ENCODE data around the gene FOSB. TPM values are rescaled to one million over a fixed set of nuclear protein-coding genes. Genes with fewer than 3 reads are reported as not detected.

The FOSB gene
- total and polyA plus RNA-seq, 9 of the 15 experiments (the other 6 are each of a cell fraction or from before 2014, with no cell fraction given) = 0.11 to 2.7 (median 0.73) TPM

DNA sequence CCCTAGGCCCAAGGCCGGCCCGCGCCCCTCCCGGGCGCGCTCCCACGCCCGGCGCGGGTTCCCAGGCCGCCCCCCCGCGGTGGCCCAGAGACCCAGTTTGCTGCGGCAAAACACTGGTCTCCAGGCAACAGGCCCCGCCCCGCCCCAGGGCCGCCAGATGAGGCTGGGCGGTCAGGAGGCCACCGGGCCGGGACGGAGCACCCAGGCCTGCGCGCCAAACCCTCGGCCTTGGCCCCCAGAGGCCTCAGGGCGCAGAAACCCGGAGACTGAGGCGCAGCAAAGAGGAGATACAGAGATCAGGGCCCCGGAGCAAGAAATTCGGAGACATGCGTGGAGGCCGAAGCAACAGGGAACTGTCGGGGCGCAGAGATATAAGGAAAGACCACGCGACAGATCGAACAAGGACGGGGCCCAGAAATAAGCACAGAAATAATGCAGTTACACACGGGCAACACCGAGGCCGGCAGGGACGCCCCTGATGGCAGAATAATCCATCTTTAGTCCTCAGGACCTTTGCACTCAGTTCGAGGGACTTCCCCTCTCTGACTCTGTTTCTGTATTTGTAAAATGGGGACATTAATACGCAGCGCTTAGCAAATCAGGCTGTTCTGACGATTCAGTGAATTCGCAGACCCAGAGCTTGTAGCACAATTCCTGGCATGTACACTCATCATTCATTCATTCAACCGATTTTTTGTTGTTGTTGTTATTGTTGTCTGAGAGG lies 23.3 kb upstream of the FOSB start (continued):
- TF ChIP-seq, protein P1, sequence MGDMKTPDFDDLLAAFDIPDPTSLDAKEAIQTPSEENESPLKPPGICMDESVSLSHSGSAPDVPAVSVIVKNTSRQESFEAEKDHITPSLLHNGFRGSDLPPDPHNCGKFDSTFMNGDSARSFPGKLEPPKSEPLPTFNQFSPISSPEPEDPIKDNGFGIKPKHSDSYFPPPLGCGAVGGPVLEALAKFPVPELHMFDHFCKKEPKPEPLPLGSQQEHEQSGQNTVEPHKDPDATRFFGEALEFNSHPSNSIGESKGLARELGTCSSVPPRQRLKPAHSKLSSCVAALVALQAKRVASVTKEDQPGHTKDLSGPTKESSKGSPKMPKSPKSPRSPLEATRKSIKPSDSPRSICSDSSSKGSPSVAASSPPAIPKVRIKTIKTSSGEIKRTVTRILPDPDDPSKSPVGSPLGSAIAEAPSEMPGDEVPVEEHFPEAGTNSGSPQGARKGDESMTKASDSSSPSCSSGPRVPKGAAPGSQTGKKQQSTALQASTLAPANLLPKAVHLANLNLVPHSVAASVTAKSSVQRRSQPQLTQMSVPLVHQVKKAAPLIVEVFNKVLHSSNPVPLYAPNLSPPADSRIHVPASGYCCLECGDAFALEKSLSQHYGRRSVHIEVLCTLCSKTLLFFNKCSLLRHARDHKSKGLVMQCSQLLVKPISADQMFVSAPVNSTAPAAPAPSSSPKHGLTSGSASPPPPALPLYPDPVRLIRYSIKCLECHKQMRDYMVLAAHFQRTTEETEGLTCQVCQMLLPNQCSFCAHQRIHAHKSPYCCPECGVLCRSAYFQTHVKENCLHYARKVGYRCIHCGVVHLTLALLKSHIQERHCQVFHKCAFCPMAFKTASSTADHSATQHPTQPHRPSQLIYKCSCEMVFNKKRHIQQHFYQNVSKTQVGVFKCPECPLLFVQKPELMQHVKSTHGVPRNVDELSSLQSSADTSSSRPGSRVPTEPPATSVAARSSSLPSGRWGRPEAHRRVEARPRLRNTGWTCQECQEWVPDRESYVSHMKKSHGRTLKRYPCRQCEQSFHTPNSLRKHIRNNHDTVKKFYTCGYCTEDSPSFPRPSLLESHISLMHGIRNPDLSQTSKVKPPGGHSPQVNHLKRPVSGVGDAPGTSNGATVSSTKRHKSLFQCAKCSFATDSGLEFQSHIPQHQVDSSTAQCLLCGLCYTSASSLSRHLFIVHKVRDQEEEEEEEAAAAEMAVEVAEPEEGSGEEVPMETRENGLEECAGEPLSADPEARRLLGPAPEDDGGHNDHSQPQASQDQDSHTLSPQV (IDR thresholded peaks at IDR 0.05) = peak; percentile 88
- TF ChIP-seq POLR2AphosphoS5 (IDR thresholded peaks at IDR 0.05; ENCODE audit: control insufficient read depth, insufficient read depth, low read depth, low read length) (peak; percentile 50; the same call in 1 of the 2 replicates), RNF2 (IDR thresholded peaks at IDR 0.05) (peak; percentile 45), MTA3 (IDR thresholded peaks at IDR 0.05; ENCODE audit: borderline replicate concordance) (0 out of 2 replicates have a peak, but pooled peaks have one; percentile 27), ZC3H8 (IDR thresholded peaks at IDR 0.05) (no peak), ATF1 (CRISPR knock-in tag; IDR thresholded peaks at IDR 0.05) (no peak), ATF1 (tag; IDR thresholded peaks at IDR 0.05) (peak; percentile 2; the same call in 1 of the 2 replicates), NFE2 (IDR thresholded peaks at IDR 0.05; ENCODE audit: low read depth) (no peak), TAF1 (IDR thresholded peaks at IDR 0.05; ENCODE audit: control insufficient read depth, extremely low read depth, insufficient read depth, low read length, severe bottlenecking) (peak; percentile 76), KAT7 (CRISPR knock-in tag; IDR thresholded peaks at IDR 0.05; ENCODE audit: borderline replicate concordance) (peak; percentile 47; the same call in 1 of the 2 replicates), SRF (CRISPR knock-in tag; IDR thresholded peaks at IDR 0.05) (0 out of 4 replicates have a peak, but pooled peaks of 1 of the 2 experiments have one; percentile 43), MXI1 (IDR thresholded peaks at IDR 0.05; ENCODE audit: low read depth, low read length) (peak; percentile 82), SRSF3 (IDR thresholded peaks at IDR 0.05; ENCODE audit: insufficient read depth, low read length) (no peak), NELFE (IDR thresholded peaks at IDR 0.05; ENCODE audit: insufficient read depth, insufficient read length) (no peak), SMARCB1 (IDR thresholded peaks at IDR 0.05; ENCODE audit: insufficient read length, low read depth) (no peak), JUNB (CRISPR knock-in tag; conservative IDR thresholded peaks at IDR 0.05) (no peak), RBM22 (IDR thresholded peaks at IDR 0.05; ENCODE audit: low read depth, low read length, poor library complexity, severe bottlenecking) (peak; percentile 95), ATF7 (IDR thresholded peaks at IDR 0.05) (peak; percentile 51; the same call in 1 of the 2 replicates)
- TF ChIP-seq, protein P2, sequence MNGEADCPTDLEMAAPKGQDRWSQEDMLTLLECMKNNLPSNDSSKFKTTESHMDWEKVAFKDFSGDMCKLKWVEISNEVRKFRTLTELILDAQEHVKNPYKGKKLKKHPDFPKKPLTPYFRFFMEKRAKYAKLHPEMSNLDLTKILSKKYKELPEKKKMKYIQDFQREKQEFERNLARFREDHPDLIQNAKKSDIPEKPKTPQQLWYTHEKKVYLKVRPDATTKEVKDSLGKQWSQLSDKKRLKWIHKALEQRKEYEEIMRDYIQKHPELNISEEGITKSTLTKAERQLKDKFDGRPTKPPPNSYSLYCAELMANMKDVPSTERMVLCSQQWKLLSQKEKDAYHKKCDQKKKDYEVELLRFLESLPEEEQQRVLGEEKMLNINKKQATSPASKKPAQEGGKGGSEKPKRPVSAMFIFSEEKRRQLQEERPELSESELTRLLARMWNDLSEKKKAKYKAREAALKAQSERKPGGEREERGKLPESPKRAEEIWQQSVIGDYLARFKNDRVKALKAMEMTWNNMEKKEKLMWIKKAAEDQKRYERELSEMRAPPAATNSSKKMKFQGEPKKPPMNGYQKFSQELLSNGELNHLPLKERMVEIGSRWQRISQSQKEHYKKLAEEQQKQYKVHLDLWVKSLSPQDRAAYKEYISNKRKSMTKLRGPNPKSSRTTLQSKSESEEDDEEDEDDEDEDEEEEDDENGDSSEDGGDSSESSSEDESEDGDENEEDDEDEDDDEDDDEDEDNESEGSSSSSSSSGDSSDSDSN (IDR thresholded peaks at IDR 0.05; ENCODE audit: borderline replicate concordance in 1 of 2, low read depth in 2 of 2, low read length in 2 of 2) = peak in 1 of 2 experiments; percentile 84; a peak in 2 of 4 replicates
- TF ChIP-seq, protein P3, sequence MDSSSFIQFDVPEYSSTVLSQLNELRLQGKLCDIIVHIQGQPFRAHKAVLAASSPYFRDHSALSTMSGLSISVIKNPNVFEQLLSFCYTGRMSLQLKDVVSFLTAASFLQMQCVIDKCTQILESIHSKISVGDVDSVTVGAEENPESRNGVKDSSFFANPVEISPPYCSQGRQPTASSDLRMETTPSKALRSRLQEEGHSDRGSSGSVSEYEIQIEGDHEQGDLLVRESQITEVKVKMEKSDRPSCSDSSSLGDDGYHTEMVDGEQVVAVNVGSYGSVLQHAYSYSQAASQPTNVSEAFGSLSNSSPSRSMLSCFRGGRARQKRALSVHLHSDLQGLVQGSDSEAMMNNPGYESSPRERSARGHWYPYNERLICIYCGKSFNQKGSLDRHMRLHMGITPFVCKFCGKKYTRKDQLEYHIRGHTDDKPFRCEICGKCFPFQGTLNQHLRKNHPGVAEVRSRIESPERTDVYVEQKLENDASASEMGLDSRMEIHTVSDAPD (CRISPR knock-in tag; IDR thresholded peaks at IDR 0.05) = no peak
